Calu3 (cell line): ENCODE results near the gene CLEC18C. TPM values are rescaled to one million over a fixed set of nuclear protein-coding genes. Genes with fewer than 3 reads are reported as not detected.
"Not testable (repeated sequence)": the region's sequence is repeated elsewhere in the genome, so short reads cannot be mapped to it uniquely, and the experiment has no call there.

Experiments
- BruUV-seq: library from RNA; stranded (reverse); fragments of 400-500 nt; replicated peaks from 2 replicates; lab custom pipeline; 2021; lab: Mats Ljungman, UMichigan
- CTCF ChIA-PET: fragments of 300-600 bp; sonication (Branson Sonifier 250); formaldehyde crosslinking; loops from one replicate; lab custom pipeline; 2022; ENCODE audit warnings: antibody characterized with exemption; lab: Charles Lee
- DNase-seq: peaks from one replicate; pipeline ENCODE4 v3.0.0; 2022
- H3K27ac Mint-ChIP-seq: one replicate; pipeline ENCODE4 v1.8.0; 2022; ENCODE audit warnings: mixed read lengths; ENCODE audit not compliant: unreplicated experiment
- H3K27me3 Mint-ChIP-seq: one replicate; pipeline ENCODE4 v1.8.0; 2022; ENCODE audit warnings: mixed read lengths; ENCODE audit not compliant: unreplicated experiment
- H3K36me3 Mint-ChIP-seq: one replicate; pipeline ENCODE4 v1.8.0; 2022; ENCODE audit warnings: mild to moderate bottlenecking, moderate library complexity, mixed read lengths; ENCODE audit not compliant: insufficient read depth, unreplicated experiment
- H3K4me1 Mint-ChIP-seq: one replicate; pipeline ENCODE4 v1.8.0; 2022; ENCODE audit warnings: mild to moderate bottlenecking, low read depth, mixed read lengths; ENCODE audit not compliant: unreplicated experiment
- H3K4me3 Mint-ChIP-seq: one replicate; pipeline ENCODE4 v1.8.0; 2022; ENCODE audit warnings: mild to moderate bottlenecking, low read depth, moderate library complexity, mixed read lengths; ENCODE audit not compliant: unreplicated experiment
- H3K9me3 Mint-ChIP-seq: one replicate; pipeline ENCODE4 v1.8.0; 2022; ENCODE audit warnings: low read depth, mixed read lengths; ENCODE audit not compliant: unreplicated experiment
- CTCF ChIP-seq: fragments of 200-600 bp; IDR thresholded peaks from one replicate; pipeline ENCODE4 v1.8.0; 2022; ENCODE audit warnings: antibody characterized with exemption; ENCODE audit not compliant: unreplicated experiment
- intact Hi-C: fragments of 100-400 bp; cut with micrococcal nuclease; formaldehyde crosslinking; loops from one replicate; pipeline ENCODE4 v1.10.0; 2022; ENCODE audit not compliant: unreplicated experiment
- total RNA-seq: library from RNA; stranded (reverse); gene quantifications from 2 replicates; pipeline ENCODE4 v1.2.3, GENCODE V29; 2022

CLEC18C gene
- total RNA-seq, 1 experiment from 2014 or later = 1.2 TPM

GRCh38 chr16:70152578-70153302, 20.8 kb upstream of the CLEC18C start:
- CTCF ChIA-PET = no interaction called here
- no peak overlapping the region for H3K27ac Mint-ChIP-seq

GRCh38 chr16:70154736-70155135, 18.9 kb upstream of the CLEC18C start:
- H3K27ac Mint-ChIP-seq, intact Hi-C loops, CTCF ChIA-PET, H3K4me3 Mint-ChIP-seq, H3K27me3 Mint-ChIP-seq, BruUV-seq, DNase-seq, H3K9me3 Mint-ChIP-seq, H3K4me1 Mint-ChIP-seq: not testable (repeated sequence)
- peaks cover 42% of the 10 kb centered on the region for H3K36me3 Mint-ChIP-seq

More at GRCh38 chr16:70152578-70153302, 20.8 kb upstream of the CLEC18C start:
- BruUV-seq = no TSS peak
- H3K4me1 Mint-ChIP-seq = no peaks in the 10 kb centered on the region
- TF ChIP-seq CTCF = no peak
- peaks cover 52% of the 10 kb centered on the region for H3K36me3 Mint-ChIP-seq
- intact Hi-C loops = no loop called here
- no peaks in the 10 kb centered on the region for H3K9me3 Mint-ChIP-seq
- H3K27me3 Mint-ChIP-seq = no peaks in the 10 kb centered on the region
- H3K4me3 Mint-ChIP-seq = no peak overlapping the region
- DNase-seq = no peak

- Mint-ChIP-seq H3K27me3 (no peaks in the 10 kb centered on the region), H3K4me3 (no peak overlapping the region), H3K4me1 (no peaks in the 10 kb centered on the region), H3K36me3 (peaks cover 34% of the 10 kb centered on the region), H3K9me3 (no peaks in the 10 kb centered on the region), H3K27ac (no peak overlapping the region)
- no TSS peak for BruUV-seq
- TF ChIP-seq CTCF = no peak
- intact Hi-C loops = no loop called here
- CTCF ChIA-PET = no interaction called here
- DNase-seq = no peak
These were observed 17.2 kb upstream of the CLEC18C start for GRCh38 chr16:70156207-70156978.

- CTCF ChIA-PET = no interaction called here
- no peaks in the 10 kb centered on the region for H3K9me3 Mint-ChIP-seq
- TF ChIP-seq CTCF = no peak
- peaks cover 3% of the 10 kb centered on the region for H3K4me1 Mint-ChIP-seq
- no peak for DNase-seq
- no peaks in the 10 kb centered on the region for H3K27me3 Mint-ChIP-seq
- BruUV-seq = no TSS peak
- intact Hi-C loops = no loop called here
- H3K27ac Mint-ChIP-seq = no peak overlapping the region
- no peak overlapping the region for H3K4me3 Mint-ChIP-seq
- peaks cover 34% of the 10 kb centered on the region for H3K36me3 Mint-ChIP-seq
These were observed 16.5 kb upstream of the CLEC18C start for GRCh38 chr16:70157105-70157476.
